ENCODE measurements around the gene ST7L.

DNA sequence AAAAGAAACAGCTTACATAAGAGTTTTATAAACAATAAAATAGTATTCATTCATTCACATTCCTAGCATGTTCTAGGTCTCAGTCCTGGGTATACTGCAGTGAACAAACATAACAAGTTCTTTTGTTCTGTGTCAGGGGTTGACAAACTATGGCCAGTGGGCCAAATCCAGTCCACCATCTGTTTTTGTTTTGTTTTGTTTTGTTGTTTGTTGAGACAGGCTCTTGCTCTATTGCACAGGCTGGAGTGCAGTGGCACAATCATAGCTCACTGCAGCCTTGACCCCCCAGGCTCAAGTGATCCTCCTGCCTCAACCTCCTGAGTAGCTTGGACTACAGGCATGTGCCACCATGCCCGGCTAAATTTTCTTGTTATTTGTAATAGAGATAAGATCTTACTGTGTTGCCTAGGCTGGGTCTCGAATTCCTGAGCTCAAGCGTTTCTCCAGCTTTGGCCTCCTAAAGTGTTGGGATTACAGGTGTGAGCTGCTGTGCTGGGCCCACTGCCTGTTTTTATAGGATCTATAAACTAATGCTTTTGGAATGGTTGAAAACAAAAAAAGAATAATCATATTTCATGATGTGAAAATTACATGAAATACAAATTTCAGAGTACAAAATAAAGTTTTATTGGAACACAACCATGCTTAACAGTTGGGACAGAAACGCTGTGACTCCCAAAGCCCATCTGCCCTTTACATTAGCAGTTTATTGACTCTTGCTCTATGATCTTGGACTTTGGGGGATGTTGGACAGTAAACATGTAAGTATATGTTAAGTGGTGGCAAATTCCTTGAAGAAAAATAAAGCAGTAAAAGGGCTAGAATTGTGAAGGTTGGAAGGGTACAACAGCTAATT, 18.5 kb upstream of the ST7L start:
- no peak for TF ChIP-seq SP1 (IDR thresholded peaks at IDR 0.05)
- TF ChIP-seq ELF4 (IDR thresholded peaks at IDR 0.05), result no peak
- TF ChIP-seq FOXA1 (IDR thresholded peaks at IDR 0.05), result no peak
- no peak for TF ChIP-seq TARDBP (IDR thresholded peaks at IDR 0.05)
- peak; percentile 8; the same call in 1 of the 2 replicates for TF ChIP-seq CTBP1 (IDR thresholded peaks at IDR 0.05; ENCODE audit: borderline replicate concordance)
- no peak for TF ChIP-seq ZNF384 (IDR thresholded peaks at IDR 0.05)
- no peak for TF ChIP-seq FOXK2 (IDR thresholded peaks at IDR 0.05)
- TF ChIP-seq SUZ12 (IDR thresholded peaks at IDR 0.05), result no peak
- TF ChIP-seq BHLHE40 (IDR thresholded peaks at IDR 0.05; ENCODE audit: borderline replicate concordance), result no peak
- TF ChIP-seq, protein P1, sequence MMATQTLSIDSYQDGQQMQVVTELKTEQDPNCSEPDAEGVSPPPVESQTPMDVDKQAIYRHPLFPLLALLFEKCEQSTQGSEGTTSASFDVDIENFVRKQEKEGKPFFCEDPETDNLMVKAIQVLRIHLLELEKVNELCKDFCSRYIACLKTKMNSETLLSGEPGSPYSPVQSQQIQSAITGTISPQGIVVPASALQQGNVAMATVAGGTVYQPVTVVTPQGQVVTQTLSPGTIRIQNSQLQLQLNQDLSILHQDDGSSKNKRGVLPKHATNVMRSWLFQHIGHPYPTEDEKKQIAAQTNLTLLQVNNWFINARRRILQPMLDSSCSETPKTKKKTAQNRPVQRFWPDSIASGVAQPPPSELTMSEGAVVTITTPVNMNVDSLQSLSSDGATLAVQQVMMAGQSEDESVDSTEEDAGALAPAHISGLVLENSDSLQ (IDR thresholded peaks at IDR 0.05), result no peak
- no peak for TF ChIP-seq FOXM1 (IDR thresholded peaks at IDR 0.05; ENCODE audit: borderline replicate concordance)

All from HEK293T (cell line).